DLD1 (cell line): ENCODE results near the gene LRRC8C.
"Not testable (repeated sequence)": the region's sequence is repeated elsewhere in the genome, so short reads cannot be mapped to it uniquely, and the experiment has no call there.

Experiments used
- in situ Hi-C: cut with HindIII; loops from 2 replicates; pipeline ENCODE4 v1.10.0; 2017; ENCODE audit warnings: low sequenced_read_pairs

Gene LRRC8C

GRCh38 chr1:89607586-89608318, 25.2 kb upstream of the LRRC8C start:
- in situ Hi-C loops: no loop called here

GRCh38 chr1:89608319-89608983, 24.5 kb upstream of the LRRC8C start:
- in situ Hi-C loops: no loop called here

- in situ Hi-C loops: no loop called here
Measured at GRCh38 chr1:89608984-89609725, 23.8 kb upstream of the LRRC8C start.

- in situ Hi-C loops: no loop called here
Measured at GRCh38 chr1:89609781-89610456, 23.0 kb upstream of the LRRC8C start.

- in situ Hi-C loops: no loop called here
Measured at GRCh38 chr1:89610457-89611011, 22.4 kb upstream of the LRRC8C start.

- in situ Hi-C loops: no loop called here
Measured at GRCh38 chr1:89611721-89612120, 21.2 kb upstream of the LRRC8C start.

GRCh38 chr1:89613928-89614327, 19.0 kb upstream of the LRRC8C start:
- in situ Hi-C loops: no loop called here

GRCh38 chr1:89615676-89616598, 17.0 kb upstream of the LRRC8C start:
- in situ Hi-C loops: no loop called here

- in situ Hi-C loops: no loop called here
Measured at GRCh38 chr1:89616844-89617627, 15.9 kb upstream of the LRRC8C start.

GRCh38 chr1:89620664-89621063, 12.3 kb upstream of the LRRC8C start:
- in situ Hi-C loops: no loop called here

GRCh38 chr1:89622895-89623294, 10.0 kb upstream of the LRRC8C start:
- in situ Hi-C loops: no loop called here

- in situ Hi-C loops: no loop called here
Measured at GRCh38 chr1:89624314-89624713, 8.6 kb upstream of the LRRC8C start.

- in situ Hi-C loops: no loop called here
Measured at GRCh38 chr1:89624715-89625323, 8.1 kb upstream of the LRRC8C start.

- in situ Hi-C loops: no loop called here
Measured at GRCh38 chr1:89627596-89627962, 5.3 kb upstream of the LRRC8C start.

- in situ Hi-C loops: no loop called here
Measured at GRCh38 chr1:89629146-89629545, 3.8 kb upstream of the LRRC8C start.

- in situ Hi-C loops: not testable (repeated sequence)
Measured at GRCh38 chr1:89629600-89629999, 3.3 kb upstream of the LRRC8C start.

GRCh38 chr1:89630048-89630447, 2.9 kb upstream of the LRRC8C start:
- in situ Hi-C loops: no loop called here

GRCh38 chr1:89631816-89632656, 884 bp upstream of the LRRC8C start:
- in situ Hi-C loops: no loop called here
